HepG2 (cell line): ENCODE data around the gene RMI2. TPM values are rescaled to one million over a fixed set of nuclear protein-coding genes. Genes with fewer than 3 reads are reported as not detected.

Experiments
- ATAD3A ChIP-seq: sonication (generic); formaldehyde crosslinking; IDR thresholded peaks from 2 replicates; pipeline ENCODE4 v1.4.0; 2020; ENCODE audit warnings: missing genetic modification reagents
- DNMT1 ChIP-seq: sonication (generic); formaldehyde crosslinking; IDR thresholded peaks from 2 replicates; pipeline ENCODE4 v1.5.1; 2020; ENCODE audit warnings: mild to moderate bottlenecking, missing genetic modification reagents
- MATR3 ChIP-seq: sonication (generic); formaldehyde crosslinking; IDR thresholded peaks from 2 replicates; pipeline ENCODE4 v1.4.0; 2020; ENCODE audit warnings: missing genetic modification reagents
- ONECUT2 ChIP-seq: sonication (generic); formaldehyde crosslinking; IDR thresholded peaks from 2 replicates; pipeline ENCODE4 v1.4.0; 2020; ENCODE audit warnings: missing genetic modification reagents
- SNAPC2 ChIP-seq: sonication (generic); formaldehyde crosslinking; IDR thresholded peaks from 2 replicates; pipeline ENCODE4 v1.8.1; 2022; ENCODE audit warnings: mild to moderate bottlenecking, missing genetic modification reagents
- TARDBP ChIP-seq: sonication (generic); formaldehyde crosslinking; IDR thresholded peaks from 2 replicates; pipeline ENCODE4 v1.8.0; 2022; ENCODE audit warnings: mild to moderate bottlenecking, missing genetic modification reagents
- ZFP90 ChIP-seq: sonication (generic); formaldehyde crosslinking; IDR thresholded peaks from 2 replicates; pipeline ENCODE4 v1.8.0; 2022; ENCODE audit warnings: missing genetic modification reagents, mild to moderate bottlenecking, inconsistent platforms, borderline replicate concordance
- ZNF12 ChIP-seq: sonication (generic); formaldehyde crosslinking; IDR thresholded peaks from 2 replicates; pipeline ENCODE4 v1.5.0; 2020; ENCODE audit warnings: missing genetic modification reagents
- ZNF264 ChIP-seq: sonication (generic); formaldehyde crosslinking; IDR thresholded peaks from 2 replicates; pipeline ENCODE4 v1.4.0; 2020; ENCODE audit warnings: missing genetic modification reagents
- ZNF354B ChIP-seq: sonication (generic); formaldehyde crosslinking; IDR thresholded peaks from 2 replicates; pipeline ENCODE4 v1.8.0; 2022; ENCODE audit warnings: mild to moderate bottlenecking, missing genetic modification reagents
- ZNF501 ChIP-seq: sonication (generic); formaldehyde crosslinking; IDR thresholded peaks from 2 replicates; pipeline ENCODE4 v1.5.1; 2020; ENCODE audit warnings: mild to moderate bottlenecking, moderate library complexity, missing genetic modification reagents
- ZNF746 ChIP-seq: sonication (generic); formaldehyde crosslinking; IDR thresholded peaks from 2 replicates; pipeline ENCODE4 v1.8.0; 2022; ENCODE audit warnings: mild to moderate bottlenecking, missing genetic modification reagents
- ZNF761 ChIP-seq: sonication (generic); formaldehyde crosslinking; conservative IDR thresholded peaks from 2 replicates; pipeline ENCODE4 v1.4.0; 2020; ENCODE audit warnings: mild to moderate bottlenecking, missing genetic modification reagents
- polyA plus RNA-seq, 8 experiments: library from polyadenylated mRNA; depleted of rRNA in 3 of 8; stranded (reverse) in 7 of 8; unstranded in 1 of 8; fragments of >200 nt; fragmentation: Illumina TruSeq in 4 of 8; extraction: Trizol in 4 of 8; gene quantifications; 2 replicates each; pipeline versions ENCODE4 v1.2.1 to v1.2.3, GENCODE V29; 2011 to 2016; ENCODE audit warnings: low read depth in 4 of 8, missing spikeins in 1 of 8, mixed read lengths in 1 of 8; ENCODE audit not compliant: insufficient read depth in 1 of 8
- total RNA-seq, 5 experiments: library from RNA; depleted of rRNA; stranded (reverse); fragments of >200 nt; fragmentation: Illumina TruSeq; extraction: Trizol; gene quantifications; 2 replicates each; pipeline ENCODE4 v1.2.3, GENCODE V29; 2016; ENCODE audit warnings: low read depth in 1 of 5
- TF ChIP-seq, protein P1 (sequence below): sonication (generic); formaldehyde crosslinking; IDR thresholded peaks from 2 replicates; pipeline ENCODE4 v1.4.0; 2020; ENCODE audit warnings: mild to moderate bottlenecking, missing genetic modification reagents, borderline replicate concordance
- TF ChIP-seq, protein P2 (sequence below): sonication (generic); formaldehyde crosslinking; IDR thresholded peaks from 2 replicates; pipeline ENCODE4 v1.5.0; 2020; ENCODE audit warnings: mild to moderate bottlenecking, missing genetic modification reagents, borderline replicate concordance
- TF ChIP-seq, protein P3 (sequence below): sonication (generic); formaldehyde crosslinking; conservative IDR thresholded peaks from 2 replicates; pipeline ENCODE4 v1.5.0; 2020; ENCODE audit warnings: missing genetic modification reagents
- TF ChIP-seq, protein P4 (sequence below): sonication (generic); formaldehyde crosslinking; IDR thresholded peaks from 2 replicates; pipeline ENCODE4 v1.5.1; 2020; ENCODE audit warnings: mild to moderate bottlenecking, missing genetic modification reagents, moderate library complexity

Gene RMI2
- total and polyA plus RNA-seq, 2 of the 13 experiments (the other 11 are each of a cell fraction or from before 2014, with no cell fraction given) = 24.5 to 55.7 TPM

DNA sequence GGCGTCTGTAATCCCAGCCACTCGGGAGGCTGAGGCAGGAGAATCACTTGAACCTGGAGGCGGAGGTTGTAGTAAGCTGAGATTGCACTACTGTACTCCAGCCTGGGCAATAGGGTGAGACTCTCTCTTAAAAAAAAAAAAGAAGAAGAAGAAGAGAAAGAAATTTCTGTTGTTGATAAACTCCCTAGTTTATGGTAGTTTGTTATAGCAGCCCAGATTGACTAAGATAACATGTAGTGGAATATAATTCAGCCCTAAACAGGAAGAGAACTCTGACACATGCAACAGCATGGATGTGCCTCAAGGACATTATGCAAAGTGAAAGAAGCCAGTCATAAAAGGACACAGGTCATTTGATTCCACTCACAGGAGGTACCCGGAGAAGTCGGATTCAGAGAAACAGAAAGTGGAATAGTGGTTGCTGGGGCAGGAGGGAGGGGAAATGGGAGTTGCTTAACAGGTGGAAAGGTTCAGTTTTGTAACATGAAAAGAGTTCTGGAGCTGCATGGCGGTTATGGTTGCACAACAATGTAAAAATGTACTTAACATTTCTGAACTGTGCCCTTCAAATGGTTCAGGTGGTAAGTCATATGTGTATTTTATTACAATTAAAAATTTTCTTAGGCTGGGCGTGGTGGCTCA is 38.1 kb upstream of the RMI2 start (continued):
- TF ChIP-seq SNAPC2 (CRISPR knock-in tag) (peak; percentile 78), MATR3 (CRISPR knock-in tag) (no peak), DNMT1 (no peak), ZFP90 (CRISPR knock-in tag) (peak; percentile 37), ATAD3A (CRISPR knock-in tag) (no peak), ONECUT2 (CRISPR knock-in tag) (no peak; the same call in 1 of the 2 replicates), TARDBP (CRISPR knock-in tag) (peak; percentile 79), ZNF264 (CRISPR knock-in tag) (peak; percentile 91), ZNF12 (CRISPR knock-in tag) (peak; percentile 78), ZNF746 (CRISPR knock-in tag) (no peak; the same call in 1 of the 2 replicates), ZNF354B (CRISPR knock-in tag) (no peak), ZNF761 (0 out of 2 replicates have a peak, but pooled peaks have one; percentile 1), ZNF501 (CRISPR knock-in tag) (no peak; the same call in 1 of the 2 replicates)
- TF ChIP-seq, protein P1, sequence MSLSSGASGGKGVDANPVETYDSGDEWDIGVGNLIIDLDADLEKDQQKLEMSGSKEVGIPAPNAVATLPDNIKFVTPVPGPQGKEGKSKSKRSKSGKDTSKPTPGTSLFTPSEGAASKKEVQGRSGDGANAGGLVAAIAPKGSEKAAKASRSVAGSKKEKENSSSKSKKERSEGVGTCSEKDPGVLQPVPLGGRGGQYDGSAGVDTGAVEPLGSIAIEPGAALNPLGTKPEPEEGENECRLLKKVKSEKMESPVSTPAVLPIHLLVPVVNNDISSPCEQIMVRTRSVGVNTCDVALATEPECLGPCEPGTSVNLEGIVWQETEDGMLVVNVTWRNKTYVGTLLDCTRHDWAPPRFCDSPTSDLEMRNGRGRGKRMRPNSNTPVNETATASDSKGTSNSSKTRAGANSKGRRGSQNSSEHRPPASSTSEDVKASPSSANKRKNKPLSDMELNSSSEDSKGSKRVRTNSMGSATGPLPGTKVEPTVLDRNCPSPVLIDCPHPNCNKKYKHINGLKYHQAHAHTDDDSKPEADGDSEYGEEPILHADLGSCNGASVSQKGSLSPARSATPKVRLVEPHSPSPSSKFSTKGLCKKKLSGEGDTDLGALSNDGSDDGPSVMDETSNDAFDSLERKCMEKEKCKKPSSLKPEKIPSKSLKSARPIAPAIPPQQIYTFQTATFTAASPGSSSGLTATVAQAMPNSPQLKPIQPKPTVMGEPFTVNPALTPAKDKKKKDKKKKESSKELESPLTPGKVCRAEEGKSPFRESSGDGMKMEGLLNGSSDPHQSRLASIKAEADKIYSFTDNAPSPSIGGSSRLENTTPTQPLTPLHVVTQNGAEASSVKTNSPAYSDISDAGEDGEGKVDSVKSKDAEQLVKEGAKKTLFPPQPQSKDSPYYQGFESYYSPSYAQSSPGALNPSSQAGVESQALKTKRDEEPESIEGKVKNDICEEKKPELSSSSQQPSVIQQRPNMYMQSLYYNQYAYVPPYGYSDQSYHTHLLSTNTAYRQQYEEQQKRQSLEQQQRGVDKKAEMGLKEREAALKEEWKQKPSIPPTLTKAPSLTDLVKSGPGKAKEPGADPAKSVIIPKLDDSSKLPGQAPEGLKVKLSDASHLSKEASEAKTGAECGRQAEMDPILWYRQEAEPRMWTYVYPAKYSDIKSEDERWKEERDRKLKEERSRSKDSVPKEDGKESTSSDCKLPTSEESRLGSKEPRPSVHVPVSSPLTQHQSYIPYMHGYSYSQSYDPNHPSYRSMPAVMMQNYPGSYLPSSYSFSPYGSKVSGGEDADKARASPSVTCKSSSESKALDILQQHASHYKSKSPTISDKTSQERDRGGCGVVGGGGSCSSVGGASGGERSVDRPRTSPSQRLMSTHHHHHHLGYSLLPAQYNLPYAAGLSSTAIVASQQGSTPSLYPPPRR = no peak
- TF ChIP-seq, protein P2, sequence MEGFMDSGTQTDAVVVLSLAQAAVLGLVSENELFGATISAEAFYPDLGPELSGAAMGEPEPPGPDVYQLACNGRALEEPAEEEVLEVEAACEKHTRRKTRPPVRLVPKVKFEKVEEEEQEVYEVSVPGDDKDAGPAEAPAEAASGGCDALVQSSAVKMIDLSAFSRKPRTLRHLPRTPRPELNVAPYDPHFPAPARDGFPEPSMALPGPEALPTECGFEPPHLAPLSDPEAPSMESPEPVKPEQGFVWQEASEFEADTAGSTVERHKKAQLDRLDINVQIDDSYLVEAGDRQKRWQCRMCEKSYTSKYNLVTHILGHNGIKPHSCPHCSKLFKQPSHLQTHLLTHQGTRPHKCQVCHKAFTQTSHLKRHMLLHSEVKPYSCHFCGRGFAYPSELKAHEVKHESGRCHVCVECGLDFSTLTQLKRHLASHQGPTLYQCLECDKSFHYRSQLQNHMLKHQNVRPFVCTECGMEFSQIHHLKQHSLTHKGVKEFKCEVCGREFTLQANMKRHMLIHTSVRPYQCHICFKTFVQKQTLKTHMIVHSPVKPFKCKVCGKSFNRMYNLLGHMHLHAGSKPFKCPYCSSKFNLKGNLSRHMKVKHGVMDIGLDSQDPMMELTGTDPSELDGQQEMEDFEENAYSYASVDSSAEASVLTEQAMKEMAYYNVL (CRISPR knock-in tag) = peak; percentile 88; the same call in 1 of the 2 replicates
- TF ChIP-seq, protein P3, sequence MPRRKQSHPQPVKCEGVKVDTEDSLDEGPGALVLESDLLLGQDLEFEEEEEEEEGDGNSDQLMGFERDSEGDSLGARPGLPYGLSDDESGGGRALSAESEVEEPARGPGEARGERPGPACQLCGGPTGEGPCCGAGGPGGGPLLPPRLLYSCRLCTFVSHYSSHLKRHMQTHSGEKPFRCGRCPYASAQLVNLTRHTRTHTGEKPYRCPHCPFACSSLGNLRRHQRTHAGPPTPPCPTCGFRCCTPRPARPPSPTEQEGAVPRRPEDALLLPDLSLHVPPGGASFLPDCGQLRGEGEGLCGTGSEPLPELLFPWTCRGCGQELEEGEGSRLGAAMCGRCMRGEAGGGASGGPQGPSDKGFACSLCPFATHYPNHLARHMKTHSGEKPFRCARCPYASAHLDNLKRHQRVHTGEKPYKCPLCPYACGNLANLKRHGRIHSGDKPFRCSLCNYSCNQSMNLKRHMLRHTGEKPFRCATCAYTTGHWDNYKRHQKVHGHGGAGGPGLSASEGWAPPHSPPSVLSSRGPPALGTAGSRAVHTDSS (CRISPR knock-in tag) = no peak
- TF ChIP-seq, protein P4, sequence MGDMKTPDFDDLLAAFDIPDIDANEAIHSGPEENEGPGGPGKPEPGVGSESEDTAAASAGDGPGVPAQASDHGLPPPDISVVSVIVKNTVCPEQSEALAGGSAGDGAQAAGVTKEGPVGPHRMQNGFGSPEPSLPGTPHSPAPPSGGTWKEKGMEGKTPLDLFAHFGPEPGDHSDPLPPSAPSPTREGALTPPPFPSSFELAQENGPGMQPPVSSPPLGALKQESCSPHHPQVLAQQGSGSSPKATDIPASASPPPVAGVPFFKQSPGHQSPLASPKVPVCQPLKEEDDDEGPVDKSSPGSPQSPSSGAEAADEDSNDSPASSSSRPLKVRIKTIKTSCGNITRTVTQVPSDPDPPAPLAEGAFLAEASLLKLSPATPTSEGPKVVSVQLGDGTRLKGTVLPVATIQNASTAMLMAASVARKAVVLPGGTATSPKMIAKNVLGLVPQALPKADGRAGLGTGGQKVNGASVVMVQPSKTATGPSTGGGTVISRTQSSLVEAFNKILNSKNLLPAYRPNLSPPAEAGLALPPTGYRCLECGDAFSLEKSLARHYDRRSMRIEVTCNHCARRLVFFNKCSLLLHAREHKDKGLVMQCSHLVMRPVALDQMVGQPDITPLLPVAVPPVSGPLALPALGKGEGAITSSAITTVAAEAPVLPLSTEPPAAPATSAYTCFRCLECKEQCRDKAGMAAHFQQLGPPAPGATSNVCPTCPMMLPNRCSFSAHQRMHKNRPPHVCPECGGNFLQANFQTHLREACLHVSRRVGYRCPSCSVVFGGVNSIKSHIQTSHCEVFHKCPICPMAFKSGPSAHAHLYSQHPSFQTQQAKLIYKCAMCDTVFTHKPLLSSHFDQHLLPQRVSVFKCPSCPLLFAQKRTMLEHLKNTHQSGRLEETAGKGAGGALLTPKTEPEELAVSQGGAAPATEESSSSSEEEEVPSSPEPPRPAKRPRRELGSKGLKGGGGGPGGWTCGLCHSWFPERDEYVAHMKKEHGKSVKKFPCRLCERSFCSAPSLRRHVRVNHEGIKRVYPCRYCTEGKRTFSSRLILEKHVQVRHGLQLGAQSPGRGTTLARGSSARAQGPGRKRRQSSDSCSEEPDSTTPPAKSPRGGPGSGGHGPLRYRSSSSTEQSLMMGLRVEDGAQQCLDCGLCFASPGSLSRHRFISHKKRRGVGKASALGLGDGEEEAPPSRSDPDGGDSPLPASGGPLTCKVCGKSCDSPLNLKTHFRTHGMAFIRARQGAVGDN (CRISPR knock-in tag) = no peak
